HepG2 (cell line): Measurements from ENCODE around the gene PET100. TPM values are rescaled to one million over a fixed set of nuclear protein-coding genes. Genes with fewer than 3 reads are reported as not detected.

Experiments used
- ATAC-seq: fragments of 200-7000 bp; cut with Tn5 transposase; 3 replicates; pipeline ENCODE4 v1.9.1; 2020; ENCODE audit warnings: mild to moderate bottlenecking, moderate library complexity
- BruUV-seq: library from RNA; stranded (reverse); fragments of 400-500 nt; replicated peaks from 2 replicates; lab custom pipeline; 2021; lab: Mats Ljungman, UMichigan
- CTCF ChIA-PET: fragments of 300-600 bp; formaldehyde crosslinking; extraction: SDS; loops from one replicate; lab custom pipeline; 2021; ENCODE audit warnings: low total read pairs, inconsistent platforms, low intra/inter-chr PET ratio; lab: Yijun Ruan, JAX
- POLR2A ChIA-PET: fragments of 350-600 bp; sonication (Branson Sonifier 250); formaldehyde crosslinking; loops from one replicate; lab custom pipeline; 2020; ENCODE audit warnings: antibody characterized with exemption, inconsistent platforms; lab: Yijun Ruan, JAX
- DNase-seq: peaks from one replicate; pipeline ENCODE4 v3.0.0-alpha.2; 2015; ENCODE audit warnings: low spot score
- FAIRE-seq: peaks from 3 replicates; lab custom pipeline; 2011; peaks lifted over from hg19 to GRCh38; lab: Jason Lieb, UNC
- H2AFZ ChIP-seq: one replicate; pipeline ENCODE4 v1.6.1; 2011; ENCODE audit warnings: low read length, inconsistent platforms
- H3K27ac ChIP-seq: fragments of 300-600 bp; 3 replicates; pipeline ENCODE4 v1.8.0; 2011; ENCODE audit warnings: mixed run types, mild to moderate bottlenecking, mixed read lengths, low read length, inconsistent platforms; ENCODE audit not compliant: insufficient read depth; ENCODE audit errors: extremely low read length
- H3K27me3 ChIP-seq, 2 experiments: fragments of 200-600 bp in 1 of 2; 2 replicates in 1 of 2; 3 replicates in 1 of 2; pipeline versions ENCODE4 v1.6.0 to v1.8.0; 2011; ENCODE audit warnings: low read length in 2 of 2, mild to moderate bottlenecking in 2 of 2, moderate library complexity in 2 of 2, inconsistent platforms in 1 of 2; ENCODE audit not compliant: insufficient read depth in 2 of 2, control insufficient read depth in 1 of 2
- H3K36me3 ChIP-seq, 2 experiments: fragments of 200-600 bp in 1 of 2; replicated peaks in 1 of 2; 2 replicates in 1 of 2; 3 replicates in 1 of 2; pipeline versions ENCODE4 v1.5.1 to v1.8.0; 2011; ENCODE audit warnings: low read length in 2 of 2, inconsistent platforms in 1 of 2; ENCODE audit not compliant: insufficient read depth in 2 of 2, control insufficient read depth in 1 of 2
- H3K4me1 ChIP-seq: 2 replicates; pipeline ENCODE4 v1.5.1; 2012; ENCODE audit warnings: low read length, inconsistent platforms; ENCODE audit not compliant: insufficient read depth
- H3K4me2 ChIP-seq: 2 replicates; pipeline ENCODE4 v1.6.0; 2011; ENCODE audit warnings: low read depth, low read length, inconsistent platforms
- H3K4me3 ChIP-seq, 3 experiments: fragments of 200-600 bp in 1 of 3; sonication (generic), shearing (Covaris generic) in 1 of 3; replicated peaks in 1 of 3; 2 replicates each; pipeline ENCODE4 v1.5.1; 2011 to 2016; ENCODE audit warnings: low read length in 3 of 3, inconsistent platforms in 2 of 3, low read depth in 2 of 3, mild to moderate bottlenecking in 2 of 3, control low read depth in 1 of 3, mixed read lengths in 1 of 3; ENCODE audit not compliant: insufficient read depth in 1 of 3
- H3K79me2 ChIP-seq: one replicate; pipeline ENCODE4 v1.6.1; 2011; ENCODE audit warnings: low read length, inconsistent platforms; ENCODE audit not compliant: insufficient read depth
- H3K9ac ChIP-seq: 2 replicates; pipeline ENCODE4 v1.6.0; 2011; ENCODE audit warnings: mild to moderate bottlenecking, low read depth, low read length, inconsistent platforms; ENCODE audit not compliant: insufficient read depth
- H3K9me3 ChIP-seq: 2 replicates; pipeline ENCODE4 v1.5.1; 2012; ENCODE audit warnings: mild to moderate bottlenecking, low read length
- H4K20me1 ChIP-seq: 2 replicates; pipeline ENCODE4 v1.6.0; 2011; ENCODE audit warnings: inconsistent platforms, mild to moderate bottlenecking, low read length, moderate library complexity; ENCODE audit not compliant: insufficient read depth
- AGO2 ChIP-seq: fragments of 200-400 bp; formaldehyde crosslinking; optimal IDR thresholded peaks from 2 replicates; pipeline ENCODE3; 2017; ENCODE audit warnings: mild to moderate bottlenecking, low read depth, low read length, moderate library complexity
- IRF2 ChIP-seq: IDR thresholded peaks from 2 replicates; pipeline ENCODE4 v1.6.1; 2018; ENCODE audit warnings: missing genetic modification reagents, missing compliant biosample characterization
- PAF1 ChIP-seq: IDR thresholded peaks from 2 replicates; pipeline ENCODE4 v1.6.1; 2016; ENCODE audit warnings: missing genetic modification reagents, missing compliant biosample characterization
- SMAD1 ChIP-seq: sonication (generic); formaldehyde crosslinking; IDR thresholded peaks from 2 replicates; pipeline ENCODE4 v1.4.0; 2020; ENCODE audit warnings: missing genetic modification reagents, low read depth, mild to moderate bottlenecking, borderline replicate concordance
- TRIM24 ChIP-seq: sonication (generic); formaldehyde crosslinking; IDR thresholded peaks from 2 replicates; pipeline ENCODE4 v1.8.0; 2022; ENCODE audit warnings: mild to moderate bottlenecking, missing genetic modification reagents
- ZKSCAN8 ChIP-seq: IDR thresholded peaks from 2 replicates; pipeline ENCODE4 v1.6.1; 2016; ENCODE audit warnings: borderline replicate concordance, missing genetic modification reagents, missing compliant biosample characterization
- ZNF12 ChIP-seq: sonication (generic); formaldehyde crosslinking; IDR thresholded peaks from 2 replicates; pipeline ENCODE4 v1.5.0; 2020; ENCODE audit warnings: missing genetic modification reagents
- WGBS: methylation state at CpG from one replicate; pipeline ENCODE4 v1.1.6; 2017; ENCODE audit warnings: low lambda C conversion rate; 5-methylcytosine and 5-hydroxymethylcytosine counted together
- in situ Hi-C: cut with HindIII; loops from 2 replicates; pipeline ENCODE4 v1.10.0; 2017; ENCODE audit warnings: low pct_unique_long_range_greater_than_20kb; ENCODE audit not compliant: extremely low pct_ligation_motif_present
- intact Hi-C: fragments of 100-400 bp; cut with micrococcal nuclease; formaldehyde crosslinking; loops from one replicate; pipeline ENCODE4 v1.10.0; 2022; ENCODE audit not compliant: unreplicated experiment
- polyA plus RNA-seq, 8 experiments: library from polyadenylated mRNA; depleted of rRNA in 3 of 8; stranded (reverse) in 7 of 8; unstranded in 1 of 8; fragments of >200 nt; fragmentation: Illumina TruSeq in 4 of 8; extraction: Trizol in 4 of 8; gene quantifications; 2 replicates each; pipeline versions ENCODE4 v1.2.1 to v1.2.3, GENCODE V29; 2011 to 2016; ENCODE audit warnings: low read depth in 4 of 8, missing spikeins in 1 of 8, mixed read lengths in 1 of 8; ENCODE audit not compliant: insufficient read depth in 1 of 8
- total RNA-seq, 5 experiments: library from RNA; depleted of rRNA; stranded (reverse); fragments of >200 nt; fragmentation: Illumina TruSeq; extraction: Trizol; gene quantifications; 2 replicates each; pipeline ENCODE4 v1.2.3, GENCODE V29; 2016; ENCODE audit warnings: low read depth in 1 of 5
- TF ChIP-seq, protein P1 (sequence below): IDR thresholded peaks from 2 replicates; pipeline ENCODE4 v1.6.1; 2018; ENCODE audit warnings: missing genetic modification reagents
- TF ChIP-seq, protein P2 (sequence below): sonication (generic); formaldehyde crosslinking; IDR thresholded peaks from 2 replicates; pipeline ENCODE4 v1.8.1; 2023; ENCODE audit warnings: mild to moderate bottlenecking, missing genetic modification reagents

Gene PET100
- total and polyA plus RNA-seq, 2 of the 13 experiments (the other 11 are each of a cell fraction or from before 2014, with no cell fraction given), result 22.3 to 66.5 TPM

DNA sequence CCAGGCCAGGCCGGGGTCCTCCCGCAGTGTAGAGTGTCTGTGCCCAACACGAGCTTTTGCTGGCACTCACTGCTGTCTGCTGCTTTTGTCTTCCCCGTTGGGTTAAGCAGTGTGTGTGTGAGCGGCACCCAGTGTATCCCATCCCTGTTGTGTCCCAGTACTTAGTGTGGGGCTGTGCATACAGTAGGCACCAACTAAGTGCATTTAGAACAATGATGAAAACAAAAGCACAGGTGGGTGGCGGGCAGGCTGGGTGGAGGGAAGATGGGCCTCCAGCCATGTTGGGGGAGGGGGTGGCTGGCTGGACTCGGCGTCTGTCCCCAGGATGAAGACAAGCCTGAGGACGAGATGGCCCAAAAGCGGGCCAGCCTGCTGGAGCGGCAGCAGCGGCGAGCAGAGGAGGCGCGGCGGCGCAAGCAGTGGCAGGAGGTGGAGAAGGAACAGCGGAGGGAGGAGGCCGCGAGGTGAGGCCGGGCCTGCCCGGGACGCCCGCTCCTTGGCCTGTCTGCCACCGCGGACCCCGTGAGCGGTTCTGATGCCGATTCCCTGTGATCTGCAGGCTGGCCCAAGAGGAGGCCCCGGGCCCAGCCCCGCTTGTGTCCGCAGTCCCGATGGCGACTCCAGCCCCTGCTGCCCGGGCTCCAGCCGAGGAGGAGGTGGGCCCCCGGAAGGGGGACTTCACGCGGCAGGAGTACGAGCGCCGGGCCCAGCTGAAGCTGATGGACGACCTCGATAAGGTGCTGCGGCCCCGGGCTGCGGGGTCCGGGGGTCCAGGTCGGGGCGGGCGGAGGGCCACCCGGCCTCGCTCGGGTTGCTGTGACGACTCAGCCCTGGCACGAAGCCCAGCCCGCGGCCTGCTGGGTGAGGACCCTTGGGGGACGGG lies 14.5 kb upstream of the PET100 start:
- Histone ChIP-seq H3K27me3 (no peaks in the 10 kb centered on the region; a peak in 1 of 5 replicates), H3K4me2 (no peak overlapping the region), H3K79me2 (no peaks in the 10 kb centered on the region), H3K36me3 (peaks cover 32 to 44% of the 10 kb centered on the region in 2 experiments; a peak in 4 of 5 replicates), H3K9me3 (no peaks in the 10 kb centered on the region), H3K4me3 (no peak overlapping the region), H4K20me1 (no peaks in the 10 kb centered on the region), H3K4me1 (no peaks in the 10 kb centered on the region; the same call in 1 of the 2 replicates), H3K27ac (no peak overlapping the region), H3K9ac (no peak overlapping the region), H2AFZ (no peak overlapping the region)
- DNase-seq (no peak), ATAC-seq (no peak), FAIRE-seq (no peak)
- in situ Hi-C loops, result no loop called here
- POLR2A ChIA-PET, result no interaction called here
- WGBS, result 97% methylated on average over 43 of the region's 59 CpGs
- BruUV-seq, result no TSS peak
- intact Hi-C loops, result no loop called here
- CTCF ChIA-PET, result no interaction called here
- TF ChIP-seq IRF2 (CRISPR knock-in tag), result no peak
- TF ChIP-seq PAF1 (CRISPR knock-in tag), result no peak
- no peak for TF ChIP-seq TRIM24
- 0 out of 2 replicates have a peak, but pooled peaks have one; percentile 48 for TF ChIP-seq ZKSCAN8 (CRISPR knock-in tag)
- TF ChIP-seq AGO2, result peak; percentile 85
- TF ChIP-seq ZNF12 (CRISPR knock-in tag), result no peak
- TF ChIP-seq, protein P1, sequence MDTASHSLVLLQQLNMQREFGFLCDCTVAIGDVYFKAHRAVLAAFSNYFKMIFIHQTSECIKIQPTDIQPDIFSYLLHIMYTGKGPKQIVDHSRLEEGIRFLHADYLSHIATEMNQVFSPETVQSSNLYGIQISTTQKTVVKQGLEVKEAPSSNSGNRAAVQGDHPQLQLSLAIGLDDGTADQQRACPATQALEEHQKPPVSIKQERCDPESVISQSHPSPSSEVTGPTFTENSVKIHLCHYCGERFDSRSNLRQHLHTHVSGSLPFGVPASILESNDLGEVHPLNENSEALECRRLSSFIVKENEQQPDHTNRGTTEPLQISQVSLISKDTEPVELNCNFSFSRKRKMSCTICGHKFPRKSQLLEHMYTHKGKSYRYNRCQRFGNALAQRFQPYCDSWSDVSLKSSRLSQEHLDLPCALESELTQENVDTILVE (CRISPR knock-in tag), result no peak
- TF ChIP-seq SMAD1 (CRISPR knock-in tag), result no peak
- TF ChIP-seq, protein P2, sequence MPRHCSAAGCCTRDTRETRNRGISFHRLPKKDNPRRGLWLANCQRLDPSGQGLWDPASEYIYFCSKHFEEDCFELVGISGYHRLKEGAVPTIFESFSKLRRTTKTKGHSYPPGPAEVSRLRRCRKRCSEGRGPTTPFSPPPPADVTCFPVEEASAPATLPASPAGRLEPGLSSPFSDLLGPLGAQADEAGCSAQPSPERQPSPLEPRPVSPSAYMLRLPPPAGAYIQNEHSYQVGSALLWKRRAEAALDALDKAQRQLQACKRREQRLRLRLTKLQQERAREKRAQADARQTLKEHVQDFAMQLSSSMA (CRISPR knock-in tag), result no peak
- TF ChIP-seq, all 625 proteins: peak for 2
